ENCODE data around the gene UQCRHL. TPM values are rescaled to one million over a fixed set of nuclear protein-coding genes. Genes with fewer than 3 reads are reported as not detected.
A peak's percentile ranks its signal among the peaks of the same experiment; 100 is the strongest.

The UQCRHL gene
- total and polyA plus RNA-seq, 10 of the 15 experiments (the other 5 are each of a cell fraction or from before 2014, with no cell fraction given), result 1.4 to 17.3 (median 5.7) TPM

DNA sequence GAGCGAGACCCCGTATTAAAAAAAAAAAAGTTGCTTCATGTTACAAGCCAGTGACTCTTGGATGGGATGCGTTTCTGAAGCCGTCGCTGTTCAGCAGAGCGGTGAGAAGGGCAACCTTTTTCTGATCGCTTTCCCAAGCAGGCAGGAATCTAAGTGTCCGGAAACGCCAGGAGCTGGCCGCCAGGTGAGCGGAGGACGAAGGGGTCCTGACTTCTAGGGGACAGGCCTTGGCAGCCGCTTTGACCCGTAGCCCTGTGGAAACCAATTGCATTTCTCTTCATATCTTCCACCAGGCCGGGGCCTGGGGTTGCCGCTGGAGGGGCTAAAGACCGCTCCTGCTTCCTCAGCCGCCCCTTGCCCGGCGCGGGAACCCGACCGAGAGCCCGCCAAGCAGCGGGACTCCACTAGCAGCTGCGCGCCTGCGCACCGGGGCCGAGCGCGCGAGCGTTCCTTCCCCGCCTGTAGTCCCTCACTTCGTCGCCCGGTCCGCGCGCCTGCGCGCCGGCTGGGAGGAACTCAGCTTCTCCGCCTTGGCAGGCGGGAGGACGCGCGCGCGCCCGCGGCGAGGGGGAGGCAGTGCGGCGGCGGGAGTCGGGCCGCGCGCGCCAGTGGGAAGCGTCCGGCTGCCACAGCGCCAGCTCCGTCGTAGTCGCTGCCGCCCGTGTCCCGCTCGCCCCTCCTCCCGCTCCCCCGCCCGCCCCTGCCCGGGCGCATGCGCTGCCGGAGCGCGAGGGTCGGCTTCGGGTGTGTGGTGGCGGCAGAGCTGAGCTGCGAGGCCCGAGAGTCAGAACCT, 39.8 kb upstream of the UQCRHL start, which contains the start of gene SPEN (continued):
- TF ChIP-seq, protein P1, sequence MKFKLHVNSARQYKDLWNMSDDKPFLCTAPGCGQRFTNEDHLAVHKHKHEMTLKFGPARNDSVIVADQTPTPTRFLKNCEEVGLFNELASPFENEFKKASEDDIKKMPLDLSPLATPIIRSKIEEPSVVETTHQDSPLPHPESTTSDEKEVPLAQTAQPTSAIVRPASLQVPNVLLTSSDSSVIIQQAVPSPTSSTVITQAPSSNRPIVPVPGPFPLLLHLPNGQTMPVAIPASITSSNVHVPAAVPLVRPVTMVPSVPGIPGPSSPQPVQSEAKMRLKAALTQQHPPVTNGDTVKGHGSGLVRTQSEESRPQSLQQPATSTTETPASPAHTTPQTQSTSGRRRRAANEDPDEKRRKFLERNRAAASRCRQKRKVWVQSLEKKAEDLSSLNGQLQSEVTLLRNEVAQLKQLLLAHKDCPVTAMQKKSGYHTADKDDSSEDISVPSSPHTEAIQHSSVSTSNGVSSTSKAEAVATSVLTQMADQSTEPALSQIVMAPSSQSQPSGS (IDR thresholded peaks at IDR 0.05; ENCODE audit: low read length), result no peak
- 0 out of 3 replicates have a peak, but pooled peaks have one; percentile 17 for TF ChIP-seq POU2F2 (IDR thresholded peaks at IDR 0.05; ENCODE audit: borderline replicate concordance, low read depth, low read length)
- TF ChIP-seq, protein P2, sequence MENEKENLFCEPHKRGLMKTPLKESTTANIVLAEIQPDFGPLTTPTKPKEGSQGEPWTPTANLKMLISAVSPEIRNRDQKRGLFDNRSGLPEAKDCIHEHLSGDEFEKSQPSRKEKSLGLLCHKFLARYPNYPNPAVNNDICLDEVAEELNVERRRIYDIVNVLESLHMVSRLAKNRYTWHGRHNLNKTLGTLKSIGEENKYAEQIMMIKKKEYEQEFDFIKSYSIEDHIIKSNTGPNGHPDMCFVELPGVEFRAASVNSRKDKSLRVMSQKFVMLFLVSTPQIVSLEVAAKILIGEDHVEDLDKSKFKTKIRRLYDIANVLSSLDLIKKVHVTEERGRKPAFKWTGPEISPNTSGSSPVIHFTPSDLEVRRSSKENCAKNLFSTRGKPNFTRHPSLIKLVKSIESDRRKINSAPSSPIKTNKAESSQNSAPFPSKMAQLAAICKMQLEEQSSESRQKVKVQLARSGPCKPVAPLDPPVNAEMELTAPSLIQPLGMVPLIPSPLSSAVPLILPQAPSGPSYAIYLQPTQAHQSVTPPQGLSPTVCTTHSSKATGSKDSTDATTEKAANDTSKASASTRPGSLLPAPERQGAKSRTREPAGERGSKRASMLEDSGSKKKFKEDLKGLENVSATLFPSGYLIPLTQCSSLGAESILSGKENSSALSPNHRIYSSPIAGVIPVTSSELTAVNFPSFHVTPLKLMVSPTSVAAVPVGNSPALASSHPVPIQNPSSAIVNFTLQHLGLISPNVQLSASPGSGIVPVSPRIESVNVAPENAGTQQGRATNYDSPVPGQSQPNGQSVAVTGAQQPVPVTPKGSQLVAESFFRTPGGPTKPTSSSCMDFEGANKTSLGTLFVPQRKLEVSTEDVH (IDR thresholded peaks at IDR 0.05; ENCODE audit: low read depth, partially characterized antibody), result no peak
- TF ChIP-seq EGR1 (IDR thresholded peaks at IDR 0.05; ENCODE audit: borderline replicate concordance in 1 of 2, low read depth in 2 of 2, low read length in 2 of 2), result peak in 1 of 2 experiments; percentile 53; a peak in 1 of 3 replicates
- peak; percentile 90 for TF ChIP-seq IKZF1 (conservative IDR thresholded peaks at IDR 0.05)
- no peak; the same call in 1 of the 2 replicates for TF ChIP-seq HDGF (IDR thresholded peaks at IDR 0.05)
- TF ChIP-seq, protein P3, sequence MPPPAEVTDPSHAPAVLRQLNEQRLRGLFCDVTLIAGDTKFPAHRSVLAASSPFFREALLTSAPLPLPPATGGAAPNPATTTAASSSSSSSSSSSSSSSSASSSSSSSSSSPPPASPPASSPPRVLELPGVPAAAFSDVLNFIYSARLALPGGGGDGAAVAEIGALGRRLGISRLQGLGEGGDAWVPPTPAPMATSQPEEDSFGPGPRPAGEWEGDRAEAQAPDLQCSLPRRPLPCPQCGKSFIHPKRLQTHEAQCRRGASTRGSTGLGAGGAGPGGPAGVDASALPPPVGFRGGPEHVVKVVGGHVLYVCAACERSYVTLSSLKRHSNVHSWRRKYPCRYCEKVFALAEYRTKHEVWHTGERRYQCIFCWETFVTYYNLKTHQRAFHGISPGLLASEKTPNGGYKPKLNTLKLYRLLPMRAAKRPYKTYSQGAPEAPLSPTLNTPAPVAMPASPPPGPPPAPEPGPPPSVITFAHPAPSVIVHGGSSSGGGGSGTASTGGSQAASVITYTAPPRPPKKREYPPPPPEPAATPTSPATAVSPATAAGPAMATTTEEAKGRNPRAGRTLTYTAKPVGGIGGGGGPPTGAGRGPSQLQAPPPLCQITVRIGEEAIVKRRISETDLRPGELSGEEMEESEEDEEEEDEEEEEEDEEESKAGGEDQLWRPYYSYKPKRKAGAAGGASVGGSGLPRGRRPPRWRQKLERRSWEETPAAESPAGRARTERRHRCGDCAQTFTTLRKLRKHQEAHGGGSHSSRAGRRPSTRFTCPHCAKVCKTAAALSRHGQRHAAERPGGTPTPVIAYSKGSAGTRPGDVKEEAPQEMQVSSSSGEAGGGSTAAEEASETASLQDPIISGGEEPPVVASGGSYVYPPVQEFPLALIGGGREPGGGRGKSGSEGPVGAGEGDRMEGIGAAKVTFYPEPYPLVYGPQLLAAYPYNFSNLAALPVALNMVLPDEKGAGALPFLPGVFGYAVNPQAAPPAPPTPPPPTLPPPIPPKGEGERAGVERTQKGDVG (CRISPR knock-in tag; IDR thresholded peaks at IDR 0.05), result no peak
- TF ChIP-seq ZNF384 (IDR thresholded peaks at IDR 0.05; ENCODE audit: borderline replicate concordance, low read depth, low read length), result no peak; the same call in 1 of the 2 replicates
- TF ChIP-seq, protein P4, sequence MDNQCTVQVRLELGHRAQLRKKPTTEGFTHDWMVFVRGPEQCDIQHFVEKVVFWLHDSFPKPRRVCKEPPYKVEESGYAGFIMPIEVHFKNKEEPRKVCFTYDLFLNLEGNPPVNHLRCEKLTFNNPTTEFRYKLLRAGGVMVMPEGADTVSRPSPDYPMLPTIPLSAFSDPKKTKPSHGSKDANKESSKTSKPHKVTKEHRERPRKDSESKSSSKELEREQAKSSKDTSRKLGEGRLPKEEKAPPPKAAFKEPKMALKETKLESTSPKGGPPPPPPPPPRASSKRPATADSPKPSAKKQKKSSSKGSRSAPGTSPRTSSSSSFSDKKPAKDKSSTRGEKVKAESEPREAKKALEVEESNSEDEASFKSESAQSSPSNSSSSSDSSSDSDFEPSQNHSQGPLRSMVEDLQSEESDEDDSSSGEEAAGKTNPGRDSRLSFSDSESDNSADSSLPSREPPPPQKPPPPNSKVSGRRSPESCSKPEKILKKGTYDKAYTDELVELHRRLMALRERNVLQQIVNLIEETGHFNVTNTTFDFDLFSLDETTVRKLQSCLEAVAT (IDR thresholded peaks at IDR 0.05), result peak; percentile 59
- no peak for TF ChIP-seq BCL11A (IDR thresholded peaks at IDR 0.05; ENCODE audit: low read depth, low read length)
- peak; percentile 31; the same call in 1 of the 2 replicates for TF ChIP-seq GATAD2B (conservative IDR thresholded peaks at IDR 0.05; ENCODE audit: low read depth)
- no peak for TF ChIP-seq CHD1 (IDR thresholded peaks at IDR 0.05; ENCODE audit: low read depth, low read length)
- no peak; the same call in 1 of the 2 replicates for TF ChIP-seq YY1 (IDR thresholded peaks at IDR 0.05; ENCODE audit: low read depth, low read length)
- TF ChIP-seq, protein P5, sequence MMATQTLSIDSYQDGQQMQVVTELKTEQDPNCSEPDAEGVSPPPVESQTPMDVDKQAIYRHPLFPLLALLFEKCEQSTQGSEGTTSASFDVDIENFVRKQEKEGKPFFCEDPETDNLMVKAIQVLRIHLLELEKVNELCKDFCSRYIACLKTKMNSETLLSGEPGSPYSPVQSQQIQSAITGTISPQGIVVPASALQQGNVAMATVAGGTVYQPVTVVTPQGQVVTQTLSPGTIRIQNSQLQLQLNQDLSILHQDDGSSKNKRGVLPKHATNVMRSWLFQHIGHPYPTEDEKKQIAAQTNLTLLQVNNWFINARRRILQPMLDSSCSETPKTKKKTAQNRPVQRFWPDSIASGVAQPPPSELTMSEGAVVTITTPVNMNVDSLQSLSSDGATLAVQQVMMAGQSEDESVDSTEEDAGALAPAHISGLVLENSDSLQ (IDR thresholded peaks at IDR 0.05), result no peak
- no peak for TF ChIP-seq MTA2 (IDR thresholded peaks at IDR 0.05; ENCODE audit: low read depth)
- TF ChIP-seq STAT1 (conservative IDR thresholded peaks at IDR 0.05), result no peak; the same call in 1 of the 2 replicates
- no peak for TF ChIP-seq RUNX3 (IDR thresholded peaks at IDR 0.05; ENCODE audit: low read length)
- no peak for TF ChIP-seq TAF1 (IDR thresholded peaks at IDR 0.05; ENCODE audit: borderline replicate concordance, low read depth, low read length)
- no peak for TF ChIP-seq FOS (IDR thresholded peaks at IDR 0.05; ENCODE audit: borderline replicate concordance, extremely low read depth, insufficient read length)
- no peak for TF ChIP-seq ZSCAN29 (IDR thresholded peaks at IDR 0.05)
